SU-DHL-6 (cell line): ENCODE data around the gene ZNF664.

Experiments used
- CTCF ChIP-seq: fragments of 200-600 bp; sonication (generic); IDR thresholded peaks from one replicate; pipeline ENCODE4 v1.5.1; 2017; ENCODE audit warnings: antibody characterized with exemption, mild to moderate bottlenecking, low read length, moderate library complexity; ENCODE audit not compliant: insufficient read depth, poor library complexity, severe bottlenecking
- EZH2phosphoT487 ChIP-seq: fragments of 200-600 bp; sonication (generic), shearing (Covaris generic); conservative IDR thresholded peaks from 2 replicates; pipeline ENCODE4 v1.6.1; 2018; ENCODE audit warnings: mild to moderate bottlenecking, antibody characterized with exemption, low read length, moderate library complexity, mixed read lengths

GRCh38 chr12:123928897-123929296 is 44.1 kb upstream of the ZNF664 start:
- TF ChIP-seq CTCF (no peak), EZH2phosphoT487 (no peak)
